ENCODE measurements around the gene SLC4A1AP. TPM values are rescaled to one million over a fixed set of nuclear protein-coding genes. Genes with fewer than 3 reads are reported as not detected.

The SLC4A1AP gene
- total and polyA plus RNA-seq, 2 of the 13 experiments (the other 11 are each of a cell fraction or from before 2014, with no cell fraction given), result 15.3 to 44.6 TPM

DNA sequence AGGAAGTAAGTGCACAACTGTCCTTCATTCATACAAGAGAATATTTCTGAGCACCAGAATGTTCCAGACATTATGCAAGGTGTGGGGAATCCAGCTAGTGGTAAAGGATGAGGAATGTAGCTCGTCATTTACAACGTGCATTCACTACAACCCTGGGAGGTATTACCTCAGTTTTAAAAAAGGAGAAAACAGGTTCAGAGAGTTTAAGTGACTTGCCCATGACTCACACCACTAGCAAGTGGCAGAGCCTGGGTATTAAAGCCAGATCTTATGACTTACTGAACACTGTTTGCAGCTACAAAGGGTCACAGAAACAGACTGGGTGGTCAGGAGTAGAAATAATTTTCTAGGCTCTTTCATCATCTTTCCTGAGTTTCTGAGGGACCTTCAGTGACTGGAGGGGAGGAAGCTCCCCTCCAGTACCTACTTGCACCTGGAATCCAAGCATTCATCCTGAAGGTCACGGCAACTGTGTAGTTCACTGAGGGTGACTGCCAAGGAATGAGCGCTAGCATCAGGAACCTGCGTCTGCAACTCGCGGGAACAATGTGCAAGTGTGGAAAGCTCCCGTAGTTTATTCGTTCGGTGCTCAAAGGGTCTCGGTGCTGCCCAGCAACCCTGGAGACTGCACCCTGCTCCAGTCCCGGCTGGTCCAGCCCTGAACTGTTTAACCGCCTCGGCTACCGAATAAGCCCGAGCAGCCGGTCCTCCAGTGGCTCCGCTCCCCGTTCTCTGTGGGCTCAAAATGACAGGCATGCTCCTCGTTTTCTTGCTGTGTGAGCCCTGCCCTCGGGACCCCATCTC lies 35.5 kb upstream of the SLC4A1AP start:
- H3K4me3 ChIP-seq (replicated peaks in 1 of 3; ENCODE audit: insufficient read depth in 1 of 3, low read depth in 2 of 3, low read length in 3 of 3), result peak overlapping the region; percentile 83 to 99 (median 97); a peak in 5 of 6 replicates
- in situ Hi-C loops (cut with HindIII; ENCODE audit: extremely low pct_ligation_motif_present, low pct_unique_long_range_greater_than_20kb) (no loop called here), intact Hi-C loops (cut with micrococcal nuclease; ENCODE audit: unreplicated experiment) (loop anchor here (1.0 to 5.0 kb wide), 2 partner anchors 34 to 220 kb away; partner anchors contain the start of genes SLC4A1AP and SUPT7L)
- peak overlapping the region; percentile 97 for H3K4me2 ChIP-seq (ENCODE audit: low read depth, low read length)
- DNase-seq (ENCODE audit: low spot score) (peak; percentile 45), ATAC-seq (peak; percentile 70), FAIRE-seq (no peak)
- no peak overlapping the region for H2AFZ ChIP-seq (ENCODE audit: low read length)
- H3K9ac ChIP-seq (ENCODE audit: insufficient read depth, low read depth, low read length), result peak overlapping the region; percentile 89
- 3% methylated on average over 19 of the region's 21 CpGs for WGBS (ENCODE audit: low lambda C conversion rate)
- ChIA-PET CTCF (ENCODE audit: low intra/inter-chr PET ratio, low total read pairs) (no interaction called here), POLR2A (interaction anchor here (1.0 to 2.9 kb wide), 10 partner anchors 15 to 557 kb away, joined by 3 to 25 read pairs (median 4); partner anchors contain the start of genes GTF3C2, NRBP1, OST4 and PPM1G)
- TSS peak; percentile 81 for BruUV-seq (replicated peaks)
- no peaks in the 10 kb centered on the region for H3K9me3 ChIP-seq (ENCODE audit: low read length)
- peak overlapping the region; percentile 65 for H3K27ac ChIP-seq (ENCODE audit: extremely low read length, insufficient read depth, low read length)
- H4K20me1 ChIP-seq (ENCODE audit: insufficient read depth, low read length), result no peaks in the 10 kb centered on the region
- peaks cover 10% of the 10 kb centered on the region for H3K79me2 ChIP-seq (ENCODE audit: insufficient read depth, low read length)
- H3K27me3 ChIP-seq (ENCODE audit: control insufficient read depth in 1 of 2, insufficient read depth in 2 of 2, low read length in 2 of 2), result no peaks in the 10 kb centered on the region; a peak in 1 of 5 replicates
- peaks cover 24% of the 10 kb centered on the region for H3K4me1 ChIP-seq (ENCODE audit: insufficient read depth, low read length)
- H3K36me3 ChIP-seq (replicated peaks in 1 of 2; ENCODE audit: control insufficient read depth in 1 of 2, insufficient read depth in 2 of 2, low read length in 2 of 2), result peaks cover 7 to 26% of the 10 kb centered on the region in 2 experiments
- TF ChIP-seq ZNF570 (CRISPR knock-in tag; IDR thresholded peaks at IDR 0.05; ENCODE audit: borderline replicate concordance) (no peak), RARA (CRISPR knock-in tag; IDR thresholded peaks at IDR 0.05) (no peak), CBX5 (CRISPR knock-in tag; IDR thresholded peaks at IDR 0.05; ENCODE audit: borderline replicate concordance) (no peak), ZNF614 (CRISPR knock-in tag; IDR thresholded peaks at IDR 0.05; ENCODE audit: borderline replicate concordance) (0 out of 2 replicates have a peak, but pooled peaks have one; percentile 6), ZNF383 (CRISPR knock-in tag; IDR thresholded peaks at IDR 0.05; ENCODE audit: borderline replicate concordance) (no peak), TERF1 (CRISPR knock-in tag; IDR thresholded peaks at IDR 0.05) (no peak), ZNF530 (CRISPR knock-in tag; IDR thresholded peaks at IDR 0.05; ENCODE audit: low read depth) (no peak), FIP1L1 (IDR thresholded peaks at IDR 0.05; ENCODE audit: borderline replicate concordance, insufficient read depth, low read depth, low read length) (no peak), ZNF704 (CRISPR knock-in tag; IDR thresholded peaks at IDR 0.05; ENCODE audit: borderline replicate concordance) (no peak), ZFP1 (CRISPR knock-in tag; IDR thresholded peaks at IDR 0.05) (0 out of 2 replicates have a peak, but pooled peaks have one; percentile 4), RARG (CRISPR knock-in tag; IDR thresholded peaks at IDR 0.05; ENCODE audit: low read depth) (0 out of 2 replicates have a peak, but pooled peaks have one; percentile 25), ZFP82 (CRISPR knock-in tag; IDR thresholded peaks at IDR 0.05; ENCODE audit: borderline replicate concordance) (peak; percentile 17; the same call in 1 of the 2 replicates), MTF2 (CRISPR knock-in tag; IDR thresholded peaks at IDR 0.05; ENCODE audit: borderline replicate concordance) (peak; percentile 53; the same call in 1 of the 2 replicates), NR1H2 (CRISPR knock-in tag; IDR thresholded peaks at IDR 0.05; ENCODE audit: borderline replicate concordance, low read depth) (no peak), MAX (IDR thresholded peaks at IDR 0.05) (no peak), ZBTB20 (CRISPR knock-in tag; IDR thresholded peaks at IDR 0.05; ENCODE audit: borderline replicate concordance, low read depth) (no peak), PHB2 (IDR thresholded peaks at IDR 0.05; ENCODE audit: partially characterized antibody) (no peak), GLI4 (CRISPR knock-in tag; IDR thresholded peaks at IDR 0.05; ENCODE audit: borderline replicate concordance) (0 out of 2 replicates have a peak, but pooled peaks have one; percentile 8), ARHGAP35 (CRISPR knock-in tag; IDR thresholded peaks at IDR 0.05; ENCODE audit: borderline replicate concordance) (no peak), ATF1 (CRISPR knock-in tag; IDR thresholded peaks at IDR 0.05) (no peak; the same call in 1 of the 2 replicates)

Measured in HepG2 (cell line).